Adipose tissue (tissue), 3 donors: ENCODE data around the gene CHFR. TPM values are rescaled to one million over a fixed set of nuclear protein-coding genes. Genes with fewer than 3 reads are reported as not detected.
"Not testable (repeated sequence)": the region's sequence is repeated elsewhere in the genome, so short reads cannot be mapped to it uniquely, and the experiment has no call there.

Experiments used
- H3K27ac ChIP-seq: one replicate; pipeline ENCODE4 v1.5.1; 2013; ENCODE audit warnings: low read depth, low read length
- WGBS, 3 donors: extraction: QIAGEN DNeasy Blood & Tissue Kit; methylation state at CpG; one replicate each; pipeline ENCODE4 v1.1.7; 2013; 5-methylcytosine and 5-hydroxymethylcytosine counted together
- polyA plus RNA-seq, 3 donors: library from polyadenylated mRNA; stranded (reverse); fragments of 200-250 nt; gene quantifications; one replicate each; pipeline ENCODE4 v1.2.3, GENCODE V29; 2013
- donor health status: healthy with polysubstance abuse.
- donor health status: Bipolar disorder and iron deficiency.
- donor health status: healthy.

The CHFR gene
- polyA plus RNA-seq, 3 donors = 12.8 to 21.0 (median 19.1) TPM

- WGBS, 3 donors = 86 to 100% (median 95%) methylated on average over 2 of the region's 2 CpGs
- not testable (repeated sequence) for H3K27ac ChIP-seq
These were observed 95.5 kb downstream of the CHFR start for GRCh38 chr12:132791940-132792339.

DNA sequence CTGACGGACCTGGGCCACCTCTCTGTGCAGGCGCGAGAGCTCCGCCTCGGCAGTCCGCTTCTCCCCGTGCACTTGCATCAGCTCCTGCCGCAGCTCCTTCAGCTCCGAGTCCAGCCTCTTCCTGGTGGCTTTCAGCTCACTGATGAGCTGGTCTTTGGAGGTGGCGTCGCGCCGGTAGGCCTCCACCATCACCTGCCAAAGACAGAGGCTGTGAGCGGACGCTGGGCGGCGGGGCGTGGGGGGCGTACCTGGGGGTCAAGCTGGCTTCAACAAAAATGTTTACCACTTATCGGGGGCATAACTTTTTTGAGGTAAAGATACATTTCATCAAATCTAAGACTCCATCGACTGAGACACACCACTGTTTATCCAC lies 98.3 kb downstream of the CHFR start:
- 96% methylated on average over 21 of the region's 21 CpGs for WGBS, 3 donors
- no peak overlapping the region for H3K27ac ChIP-seq

- no peak overlapping the region for H3K27ac ChIP-seq
- WGBS, 3 donors = 96 to 98% (median 96%) methylated on average over 28 to 29 of the region's 29 CpGs
These were observed 98.9 kb downstream of the CHFR start for GRCh38 chr12:132788375-132789098.

DNA sequence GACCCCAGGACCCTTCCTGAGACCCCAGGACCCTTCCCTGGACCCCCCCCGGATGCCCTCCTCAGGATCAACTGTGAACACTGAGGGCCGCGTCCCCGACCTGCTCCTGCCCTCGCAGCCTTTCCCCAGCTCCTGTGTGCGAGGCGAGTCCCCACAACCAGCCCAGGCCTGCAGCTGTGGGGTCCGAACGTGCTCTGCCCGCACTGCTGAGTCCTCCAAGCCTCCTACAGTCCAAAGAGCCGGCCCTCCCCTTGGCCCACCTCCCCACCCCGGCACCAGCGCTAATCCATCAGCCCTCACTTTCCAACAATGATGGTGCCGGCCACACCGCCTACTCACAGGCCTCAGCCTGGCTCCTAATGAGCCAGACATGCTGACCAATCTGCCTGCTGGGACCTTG lies 99.5 kb downstream of the CHFR start:
- WGBS, 3 donors = 94 to 96% (median 95%) methylated on average over 13 to 15 of the region's 15 CpGs
- H3K27ac ChIP-seq = no peak overlapping the region

DNA sequence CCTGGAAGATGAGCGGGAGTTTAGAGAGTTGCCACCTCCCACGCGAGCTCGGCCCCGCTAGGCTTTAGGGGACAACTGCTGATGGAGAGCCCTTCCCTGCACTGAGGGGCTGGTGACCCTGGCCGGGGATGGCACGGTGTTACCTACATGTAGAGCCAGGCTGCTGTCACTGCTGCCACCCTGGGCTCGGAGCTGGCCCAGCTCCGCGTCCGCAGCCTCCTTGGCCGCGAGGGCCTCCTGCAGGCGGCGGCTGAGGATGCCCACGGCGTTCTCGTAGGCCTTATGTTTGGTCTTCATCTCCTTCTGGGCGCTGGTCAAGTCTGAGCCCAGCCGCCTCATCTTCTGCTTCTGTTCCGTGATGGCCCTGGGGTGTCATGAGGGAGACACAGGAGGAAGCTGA lies 101.2 kb downstream of the CHFR start:
- 93 to 96% (median 96%) methylated on average over 21 of the region's 21 CpGs for WGBS, 3 donors
- no peak overlapping the region for H3K27ac ChIP-seq

DNA sequence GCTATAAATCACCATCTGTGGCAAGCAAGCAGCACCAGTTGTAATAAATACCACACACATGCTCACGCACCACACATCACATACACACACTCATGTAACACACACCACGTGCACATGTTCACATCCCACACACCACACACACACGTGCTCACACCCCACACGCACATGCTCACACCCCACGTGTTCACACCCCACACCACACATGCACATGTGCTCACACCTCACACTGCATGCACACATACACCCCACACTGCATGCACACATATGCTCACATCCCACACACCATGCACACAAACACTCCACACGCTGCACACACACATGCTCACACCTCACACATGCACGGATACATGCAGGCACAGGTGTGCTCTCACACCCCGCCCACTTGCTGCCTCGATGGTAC lies 102.8 kb downstream of the CHFR start:
- 82 to 86% (median 84%) methylated on average over 9 of the region's 9 CpGs for WGBS, 3 donors
- H3K27ac ChIP-seq = no peak overlapping the region

- WGBS, 3 donors = 75 to 89% (median 81%) methylated on average over 22 of the region's 22 CpGs
- no peak overlapping the region for H3K27ac ChIP-seq
These were observed 103.4 kb downstream of the CHFR start for GRCh38 chr12:132783917-132784531.

Other genes with a start within 250 kb of the CHFR start
- 10 to 100 TPM; 13.7 to 27.6 (median 15.0) TPM for gene POLE, start 200.3 kb downstream of the CHFR start, polyA plus RNA-seq
- gene PXMP2, start 200.0 kb downstream of the CHFR start, polyA plus RNA-seq = 10 to 100 TPM; 30.8 to 76.3 (median 39.6) TPM
- 10 to 100 TPM; 11.2 to 14.5 (median 12.2) TPM for gene PGAM5, start 176.8 kb downstream of the CHFR start, polyA plus RNA-seq
- 10 to 100 TPM; 18.2 to 58.2 (median 19.2) TPM for gene ANKLE2, start 125.8 kb downstream of the CHFR start, polyA plus RNA-seq
- gene GOLGA3, start 58.7 kb downstream of the CHFR start, polyA plus RNA-seq = 10 to 100 TPM; 13.2 to 34.8 (median 14.1) TPM
- 1 to 10 TPM; 2.4 to 2.9 (median 2.7) TPM for gene ZNF605, start 68.7 kb upstream of the CHFR start, polyA plus RNA-seq
- 1 to 10 TPM; 2.3 to 7.2 (median 3.0) TPM for gene ZNF26, start 98.8 kb upstream of the CHFR start, polyA plus RNA-seq
- 10 to 100 TPM in 1 of 3 donors, 1 to 10 TPM in 2; 5.9 to 10.6 (median 6.3) TPM for gene ZNF84, start 149.9 kb upstream of the CHFR start, polyA plus RNA-seq
- 10 to 100 TPM; 11.2 to 22.5 (median 11.4) TPM for gene ZNF140, start 193.3 kb upstream of the CHFR start, polyA plus RNA-seq
- under 1 TPM; 0.33 to 0.67 (median 0.44) TPM for gene ZNF891, start 242.7 kb upstream of the CHFR start, polyA plus RNA-seq
- gene ZNF10, start 243.0 kb upstream of the CHFR start, polyA plus RNA-seq = 1 to 10 TPM; 3.3 to 6.3 (median 3.8) TPM